ENCODE measurements around the gene PTGER4.
A peak's percentile ranks its signal among the peaks of the same experiment; 100 is the strongest.
"Not testable (repeated sequence)": the region's sequence is repeated elsewhere in the genome, so short reads cannot be mapped to it uniquely, and the experiment has no call there.

The PTGER4 gene

DNA sequence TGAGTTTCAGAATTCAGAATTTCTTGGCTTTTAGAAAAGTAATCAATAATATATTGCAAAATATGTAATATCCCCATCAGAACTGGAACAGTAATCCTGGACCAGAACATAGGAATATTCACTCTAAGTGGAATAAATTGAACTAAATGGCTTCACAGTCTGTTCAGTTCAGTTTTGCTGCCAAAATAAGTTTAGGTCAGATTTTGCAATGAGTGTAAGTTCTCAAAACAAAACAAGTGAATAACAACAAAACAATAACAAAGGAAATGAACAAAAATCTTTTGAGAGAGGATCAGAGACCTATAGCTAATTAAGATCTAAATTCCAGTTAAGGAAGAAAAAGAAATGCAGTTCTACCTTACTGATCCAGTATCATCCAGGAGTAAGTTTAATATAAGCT lies 9.3 kb downstream of the PTGER4 start:
- H3K9ac ChIP-seq (ENCODE audit: low read depth in 1 of 2, low read length in 2 of 2), result peak overlapping the region in 1 of 2 donors; percentile 42
- H3K27me3 ChIP-seq (ENCODE audit: control insufficient read depth in 1 of 2, insufficient read depth in 2 of 2, low read length in 2 of 2), result no peaks in the 10 kb centered on the region
- peaks cover 22 to 34% of the 10 kb centered on the region in 2 donors for H3K36me3 ChIP-seq (ENCODE audit: control insufficient read depth in 1 of 2, insufficient read depth in 2 of 2, low read length in 2 of 2)
- no peak overlapping the region for H3K27ac ChIP-seq (ENCODE audit: low read depth, low read length)
- no peaks in the 10 kb centered on the region for H3K9me3 ChIP-seq (ENCODE audit: control insufficient read depth in 1 of 2, low read length in 2 of 2)
- H3K4me1 ChIP-seq (ENCODE audit: control insufficient read depth in 1 of 2, insufficient read depth in 2 of 2, low read length in 2 of 2), result peaks cover 36 to 52% of the 10 kb centered on the region in 2 donors
- no peak overlapping the region for H3K4me3 ChIP-seq (ENCODE audit: low read depth in 1 of 2, low read length in 2 of 2)

DNA sequence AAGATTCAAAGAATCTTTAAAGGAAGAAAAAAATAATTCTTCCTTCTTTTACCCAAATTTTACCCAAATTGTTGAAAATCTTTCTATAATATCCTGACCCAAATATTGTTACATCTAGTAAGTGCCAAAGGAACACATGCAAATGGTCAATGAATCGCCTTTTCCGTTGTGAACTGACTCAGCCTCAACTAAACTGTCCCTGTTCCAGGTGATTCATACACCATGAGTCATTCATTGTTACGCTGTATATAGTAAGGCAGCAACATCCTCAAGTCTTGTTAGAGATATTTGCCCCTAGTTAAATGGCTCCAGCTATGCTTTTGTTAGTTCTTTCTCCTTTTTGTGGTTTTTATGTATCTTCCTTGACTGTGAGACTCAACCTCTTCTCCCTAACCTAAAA lies 9.7 kb downstream of the PTGER4 start:
- Histone ChIP-seq H3K27me3 (ENCODE audit: control insufficient read depth in 1 of 2, insufficient read depth in 2 of 2, low read length in 2 of 2) (no peaks in the 10 kb centered on the region), H3K9me3 (ENCODE audit: control insufficient read depth in 1 of 2, low read length in 2 of 2) (no peaks in the 10 kb centered on the region), H3K9ac (ENCODE audit: low read depth in 1 of 2, low read length in 2 of 2) (no peak overlapping the region), H3K4me1 (ENCODE audit: control insufficient read depth in 1 of 2, insufficient read depth in 2 of 2, low read length in 2 of 2) (peaks cover 36 to 52% of the 10 kb centered on the region in 2 donors), H3K4me3 (ENCODE audit: low read depth in 1 of 2, low read length in 2 of 2) (no peak overlapping the region), H3K36me3 (ENCODE audit: control insufficient read depth in 1 of 2, insufficient read depth in 2 of 2, low read length in 2 of 2) (peaks cover 22 to 38% of the 10 kb centered on the region in 2 donors), H3K27ac (ENCODE audit: low read depth, low read length) (no peak overlapping the region)

DNA sequence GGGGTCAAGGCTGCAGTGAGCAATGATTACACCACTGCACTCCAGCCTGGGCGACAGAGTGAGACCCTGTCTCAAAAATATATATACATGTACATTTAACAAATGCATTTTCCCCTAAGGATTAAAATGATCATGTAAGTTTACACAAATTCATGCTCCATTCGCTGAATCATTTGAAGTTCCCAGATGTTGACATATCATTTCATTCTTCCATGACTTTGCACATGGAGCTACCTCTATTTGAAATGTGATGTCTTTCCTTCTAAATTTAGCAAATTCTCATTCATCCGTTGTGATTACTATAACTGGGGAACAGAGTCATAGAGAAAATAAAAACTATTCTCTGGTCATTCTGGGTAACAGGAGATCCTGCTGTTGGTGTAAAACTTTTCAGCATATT lies 10.6 kb downstream of the PTGER4 start:
- peaks cover 22 to 45% of the 10 kb centered on the region in 2 donors for H3K36me3 ChIP-seq (ENCODE audit: control insufficient read depth in 1 of 2, insufficient read depth in 2 of 2, low read length in 2 of 2)
- peaks cover 33 to 48% of the 10 kb centered on the region in 2 donors for H3K4me1 ChIP-seq (ENCODE audit: control insufficient read depth in 1 of 2, insufficient read depth in 2 of 2, low read length in 2 of 2)
- H3K27ac ChIP-seq (ENCODE audit: low read depth, low read length), result no peak overlapping the region
- no peak overlapping the region for H3K9ac ChIP-seq (ENCODE audit: low read depth in 1 of 2, low read length in 2 of 2)
- no peaks in the 10 kb centered on the region for H3K27me3 ChIP-seq (ENCODE audit: control insufficient read depth in 1 of 2, insufficient read depth in 2 of 2, low read length in 2 of 2)
- H3K4me3 ChIP-seq (ENCODE audit: low read depth in 1 of 2, low read length in 2 of 2), result no peak overlapping the region
- H3K9me3 ChIP-seq (ENCODE audit: control insufficient read depth in 1 of 2, low read length in 2 of 2), result no peaks in the 10 kb centered on the region

DNA sequence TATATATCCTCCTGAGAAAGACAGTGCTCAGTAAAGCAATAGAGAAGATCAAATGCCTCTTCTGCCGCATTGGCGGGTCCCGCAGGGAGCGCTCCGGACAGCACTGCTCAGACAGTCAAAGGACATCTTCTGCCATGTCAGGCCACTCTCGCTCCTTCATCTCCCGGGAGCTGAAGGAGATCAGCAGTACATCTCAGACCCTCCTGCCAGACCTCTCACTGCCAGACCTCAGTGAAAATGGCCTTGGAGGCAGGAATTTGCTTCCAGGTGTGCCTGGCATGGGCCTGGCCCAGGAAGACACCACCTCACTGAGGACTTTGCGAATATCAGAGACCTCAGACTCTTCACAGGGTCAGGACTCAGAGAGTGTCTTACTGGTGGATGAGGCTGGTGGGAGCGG lies 12.2 kb downstream of the PTGER4 start:
- H3K36me3 ChIP-seq (ENCODE audit: control insufficient read depth in 1 of 2, insufficient read depth in 2 of 2, low read length in 2 of 2), result peaks cover 18 to 40% of the 10 kb centered on the region in 2 donors
- H3K27me3 ChIP-seq (ENCODE audit: control insufficient read depth in 1 of 2, insufficient read depth in 2 of 2, low read length in 2 of 2), result no peaks in the 10 kb centered on the region
- no peak overlapping the region for H3K27ac ChIP-seq (ENCODE audit: low read depth, low read length)
- no peak overlapping the region for H3K4me3 ChIP-seq (ENCODE audit: low read depth in 1 of 2, low read length in 2 of 2)
- peaks cover 23 to 34% of the 10 kb centered on the region in 2 donors for H3K4me1 ChIP-seq (ENCODE audit: control insufficient read depth in 1 of 2, insufficient read depth in 2 of 2, low read length in 2 of 2)
- H3K9ac ChIP-seq (ENCODE audit: low read depth in 1 of 2, low read length in 2 of 2), result no peak overlapping the region
- H3K9me3 ChIP-seq (ENCODE audit: control insufficient read depth in 1 of 2, low read length in 2 of 2), result no peaks in the 10 kb centered on the region

DNA sequence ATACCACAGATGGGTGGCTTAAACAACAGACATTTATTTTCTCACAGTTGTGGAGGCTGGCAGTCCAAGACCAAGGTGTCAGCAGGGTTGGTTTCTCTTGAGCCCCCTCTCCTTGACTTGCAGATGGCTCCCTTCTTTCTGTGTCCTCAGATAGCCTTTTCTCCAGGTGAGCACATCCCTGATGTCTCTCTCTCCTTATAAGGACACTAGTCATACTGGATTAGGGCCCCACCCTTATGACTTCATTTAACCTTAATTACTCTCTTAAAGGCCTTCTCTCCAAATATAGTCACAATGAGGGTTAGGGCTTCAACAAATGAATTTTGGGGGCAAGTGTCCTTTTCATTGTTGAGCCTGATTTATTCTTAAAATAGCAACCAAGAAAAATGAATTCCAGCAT lies 14.7 kb downstream of the PTGER4 start:
- no peak overlapping the region for H3K27ac ChIP-seq (ENCODE audit: low read depth, low read length)
- H3K36me3 ChIP-seq (ENCODE audit: control insufficient read depth in 1 of 2, insufficient read depth in 2 of 2, low read length in 2 of 2), result peaks cover 18 to 40% of the 10 kb centered on the region in 2 donors
- no peaks in the 10 kb centered on the region for H3K27me3 ChIP-seq (ENCODE audit: control insufficient read depth in 1 of 2, insufficient read depth in 2 of 2, low read length in 2 of 2)
- peaks cover 2 to 14% of the 10 kb centered on the region in 2 donors for H3K4me1 ChIP-seq (ENCODE audit: control insufficient read depth in 1 of 2, insufficient read depth in 2 of 2, low read length in 2 of 2)
- no peak overlapping the region for H3K4me3 ChIP-seq (ENCODE audit: low read depth in 1 of 2, low read length in 2 of 2)
- no peak overlapping the region for H3K9ac ChIP-seq (ENCODE audit: low read depth in 1 of 2, low read length in 2 of 2)
- H3K9me3 ChIP-seq (ENCODE audit: control insufficient read depth in 1 of 2, low read length in 2 of 2), result no peaks in the 10 kb centered on the region

DNA sequence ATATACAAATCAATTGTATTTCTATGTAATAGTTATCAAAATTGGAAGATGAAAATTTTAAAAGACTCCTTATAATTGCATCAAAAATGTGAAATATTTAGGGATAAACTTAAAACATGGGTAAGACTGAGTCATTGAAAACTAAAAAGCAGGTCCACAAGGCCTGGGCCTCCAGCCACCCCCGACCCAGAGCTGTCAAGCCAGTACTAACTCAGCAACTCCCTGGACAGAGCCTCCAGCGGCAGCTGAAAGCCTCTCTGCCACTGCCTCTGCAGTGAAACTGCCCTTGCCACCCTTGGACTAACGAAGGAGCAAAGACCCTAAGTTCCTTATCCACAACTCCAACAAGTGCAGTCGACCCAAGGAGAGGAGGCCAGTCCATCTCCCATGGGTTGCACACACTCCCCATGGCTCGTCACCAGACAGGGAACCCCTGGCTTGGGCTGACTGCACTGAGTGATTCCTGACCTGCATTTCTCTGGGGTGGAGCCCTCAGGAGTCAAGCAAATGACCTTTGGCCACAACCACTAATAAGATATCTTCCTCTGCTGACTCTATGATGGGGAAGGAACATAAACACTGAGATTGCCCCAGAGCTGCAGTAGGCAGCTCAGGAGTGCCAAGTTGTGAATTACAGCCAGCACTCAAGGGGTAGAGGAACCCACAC lies 20.5 kb downstream of the PTGER4 start:
- H3K9ac ChIP-seq (ENCODE audit: low read depth in 1 of 2, low read length in 2 of 2), result no peak overlapping the region
- no peak overlapping the region for H3K27ac ChIP-seq (ENCODE audit: low read depth, low read length)
- H3K4me3 ChIP-seq (ENCODE audit: low read depth in 1 of 2, low read length in 2 of 2), result peak overlapping the region in 1 of 2 donors; percentile 12
- H3K9me3 ChIP-seq (ENCODE audit: control insufficient read depth in 1 of 2, low read length in 2 of 2), result peaks cover 5 to 11% of the 10 kb centered on the region in 2 donors
- H3K4me1 ChIP-seq (ENCODE audit: control insufficient read depth in 1 of 2, insufficient read depth in 2 of 2, low read length in 2 of 2), result peaks cover 0 to 8% of the 10 kb centered on the region in 2 donors
- no peaks in the 10 kb centered on the region for H3K27me3 ChIP-seq (ENCODE audit: control insufficient read depth in 1 of 2, insufficient read depth in 2 of 2, low read length in 2 of 2)
- H3K36me3 ChIP-seq (ENCODE audit: control insufficient read depth in 1 of 2, insufficient read depth in 2 of 2, low read length in 2 of 2), result no peaks in the 10 kb centered on the region

DNA sequence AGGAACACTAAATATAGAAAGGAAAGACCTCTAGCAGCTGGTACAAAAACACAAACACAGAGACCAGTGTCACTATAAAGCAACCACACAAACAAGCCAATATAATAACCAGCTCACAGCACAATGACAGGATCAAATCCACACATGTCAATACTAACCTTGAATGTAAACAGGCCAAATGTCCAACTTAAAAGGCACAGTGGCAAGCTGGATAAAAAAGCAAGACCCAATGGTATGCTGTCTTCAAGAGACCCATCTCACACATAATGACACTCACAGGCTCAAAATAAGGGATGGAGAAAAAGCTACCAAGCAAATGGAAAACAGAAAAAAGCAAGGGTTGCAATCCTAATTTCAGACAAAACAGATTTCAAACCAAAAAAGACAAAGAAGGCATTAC lies 22.3 kb downstream of the PTGER4 start:
- not testable (repeated sequence) for H3K27ac ChIP-seq (ENCODE audit: low read depth, low read length); H3K36me3 ChIP-seq (ENCODE audit: control insufficient read depth in 1 of 2, insufficient read depth in 2 of 2, low read length in 2 of 2); H3K4me3 ChIP-seq (ENCODE audit: low read depth in 1 of 2, low read length in 2 of 2); H3K27me3 ChIP-seq (ENCODE audit: control insufficient read depth in 1 of 2, insufficient read depth in 2 of 2, low read length in 2 of 2); H3K4me1 ChIP-seq (ENCODE audit: control insufficient read depth in 1 of 2, insufficient read depth in 2 of 2, low read length in 2 of 2); H3K9ac ChIP-seq (ENCODE audit: low read depth in 1 of 2, low read length in 2 of 2)
- peaks cover 5 to 14% of the 10 kb centered on the region in 2 donors for H3K9me3 ChIP-seq (ENCODE audit: control insufficient read depth in 1 of 2, low read length in 2 of 2)

DNA sequence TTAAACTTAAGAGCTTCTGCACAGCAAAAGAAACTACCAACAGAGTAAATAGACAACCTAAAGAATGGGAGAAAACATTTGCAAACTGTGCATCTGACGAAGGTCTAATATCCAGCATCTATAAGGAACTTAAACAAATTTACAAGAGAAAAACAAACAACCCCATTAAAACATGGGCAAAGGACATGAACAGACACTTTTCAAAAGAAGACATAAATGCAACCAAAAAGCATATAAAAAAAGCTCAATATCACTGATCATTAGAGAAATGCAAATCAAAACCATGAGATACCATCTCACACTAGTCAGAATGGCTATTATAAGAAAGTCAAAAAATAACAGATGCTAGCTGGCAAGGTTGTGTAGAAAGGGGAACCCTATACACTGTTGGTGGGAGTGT lies 25.8 kb downstream of the PTGER4 start:
- H3K4me3 ChIP-seq (ENCODE audit: low read depth in 1 of 2, low read length in 2 of 2); H3K4me1 ChIP-seq (ENCODE audit: control insufficient read depth in 1 of 2, insufficient read depth in 2 of 2, low read length in 2 of 2); H3K9ac ChIP-seq (ENCODE audit: low read depth in 1 of 2, low read length in 2 of 2); H3K27me3 ChIP-seq (ENCODE audit: control insufficient read depth in 1 of 2, insufficient read depth in 2 of 2, low read length in 2 of 2); H3K36me3 ChIP-seq (ENCODE audit: control insufficient read depth in 1 of 2, insufficient read depth in 2 of 2, low read length in 2 of 2); H3K27ac ChIP-seq (ENCODE audit: low read depth, low read length): not testable (repeated sequence)
- H3K9me3 ChIP-seq (ENCODE audit: control insufficient read depth in 1 of 2, low read length in 2 of 2), result peaks cover 4 to 14% of the 10 kb centered on the region in 2 donors

DNA sequence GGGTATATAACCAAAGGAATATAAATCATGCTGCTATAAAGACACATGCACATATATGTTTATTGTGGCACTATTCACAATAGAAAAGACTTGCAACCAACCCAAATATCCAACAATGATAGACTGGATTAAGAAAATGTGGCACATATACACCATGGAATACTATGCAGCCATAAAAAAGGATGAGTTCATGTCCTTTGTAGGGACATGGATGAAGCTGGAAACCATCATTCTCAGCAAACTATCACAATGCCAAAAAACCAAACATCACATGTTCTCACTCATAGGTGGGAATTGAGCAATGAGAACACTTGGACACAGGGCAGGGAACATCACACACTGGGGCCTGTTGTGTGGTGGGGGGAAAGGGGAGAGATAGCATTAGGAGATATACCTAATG lies 30.9 kb downstream of the PTGER4 start:
- not testable (repeated sequence) for H3K36me3 ChIP-seq (ENCODE audit: control insufficient read depth in 1 of 2, insufficient read depth in 2 of 2, low read length in 2 of 2); H3K4me3 ChIP-seq (ENCODE audit: low read depth in 1 of 2, low read length in 2 of 2); H3K27ac ChIP-seq (ENCODE audit: low read depth, low read length); H3K27me3 ChIP-seq (ENCODE audit: control insufficient read depth in 1 of 2, insufficient read depth in 2 of 2, low read length in 2 of 2); H3K4me1 ChIP-seq (ENCODE audit: control insufficient read depth in 1 of 2, insufficient read depth in 2 of 2, low read length in 2 of 2); H3K9ac ChIP-seq (ENCODE audit: low read depth in 1 of 2, low read length in 2 of 2); H3K9me3 ChIP-seq (ENCODE audit: control insufficient read depth in 1 of 2, low read length in 2 of 2)

DNA sequence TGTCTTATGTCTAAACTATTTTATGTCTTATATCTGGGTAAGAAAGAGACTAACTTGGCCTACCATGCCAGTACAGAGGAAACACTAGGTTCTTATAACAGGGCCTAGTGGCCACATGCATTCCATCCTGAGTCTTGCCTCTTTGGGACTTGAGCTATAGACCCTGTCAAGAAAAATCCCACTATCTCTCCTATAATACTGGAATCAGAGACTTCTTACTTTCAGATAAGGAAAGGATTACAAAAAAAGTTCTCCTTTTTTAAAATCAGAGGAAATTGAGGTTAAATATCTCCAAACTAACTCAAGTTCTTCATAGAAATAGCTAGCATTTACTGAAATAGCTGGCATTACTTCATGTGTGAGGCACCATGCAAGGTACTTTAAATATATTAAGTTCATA lies 34.3 kb downstream of the PTGER4 start:
- H3K9ac ChIP-seq (ENCODE audit: low read depth in 1 of 2, low read length in 2 of 2), result no peak overlapping the region
- no peak overlapping the region for H3K4me3 ChIP-seq (ENCODE audit: low read depth in 1 of 2, low read length in 2 of 2)
- no peak overlapping the region for H3K27ac ChIP-seq (ENCODE audit: low read depth, low read length)
- peaks cover 0 to 3% of the 10 kb centered on the region in 2 donors for H3K36me3 ChIP-seq (ENCODE audit: control insufficient read depth in 1 of 2, insufficient read depth in 2 of 2, low read length in 2 of 2)
- no peaks in the 10 kb centered on the region for H3K9me3 ChIP-seq (ENCODE audit: control insufficient read depth in 1 of 2, low read length in 2 of 2)
- H3K4me1 ChIP-seq (ENCODE audit: control insufficient read depth in 1 of 2, insufficient read depth in 2 of 2, low read length in 2 of 2), result no peaks in the 10 kb centered on the region
- no peaks in the 10 kb centered on the region for H3K27me3 ChIP-seq (ENCODE audit: control insufficient read depth in 1 of 2, insufficient read depth in 2 of 2, low read length in 2 of 2)
